Hematopoietic multipotent progenitor cell (in vitro differentiated cells): ENCODE measurements around the gene SPI1. TPM values are rescaled to one million over a fixed set of nuclear protein-coding genes. Genes with fewer than 3 reads are reported as not detected.

ENCODE experiments used
- DNase-seq, 3 donors: peaks; one replicate each; pipeline ENCODE4 v3.0.0-alpha.2; 2011 to 2015; ENCODE audit warnings: low read depth in 2 of 3, low spot score in 2 of 3
- total RNA-seq: library from RNA; depleted of rRNA; stranded (reverse); fragments of >200 nt; gene quantifications from one replicate; pipeline ENCODE4 v1.2.3, GENCODE V29; 2012

The SPI1 gene
- total RNA-seq, 1 donor = 99.6 TPM

GRCh38 chr11:47360341-47360740 lies 18.0 kb downstream of the SPI1 start:
- DNase-seq = no peak

GRCh38 chr11:47359586-47359985 lies 18.8 kb downstream of the SPI1 start:
- DNase-seq = peak in 2 of 3 donors; percentile 84 to 92

DNA sequence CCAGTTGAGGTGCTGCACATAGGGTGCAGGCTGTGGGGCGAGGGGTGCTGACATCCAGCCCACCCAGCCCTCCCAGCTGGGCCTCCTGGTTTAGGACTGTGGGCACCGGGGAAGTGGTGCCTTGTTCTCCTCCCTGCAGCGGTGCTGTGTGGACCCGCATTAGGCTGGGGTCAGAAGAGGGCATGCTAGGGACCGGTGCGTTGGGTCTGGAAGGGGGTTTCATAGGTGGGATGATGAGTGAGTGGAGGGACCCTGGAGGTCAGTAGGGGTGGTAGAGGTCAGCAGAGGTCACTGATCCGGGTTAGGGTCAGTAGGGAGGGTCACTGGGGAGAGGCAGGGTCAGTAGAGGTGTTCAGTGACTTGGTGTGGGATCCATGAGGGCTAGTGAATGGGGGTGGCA lies 19.2 kb downstream of the SPI1 start:
- no peak for DNase-seq

DNA sequence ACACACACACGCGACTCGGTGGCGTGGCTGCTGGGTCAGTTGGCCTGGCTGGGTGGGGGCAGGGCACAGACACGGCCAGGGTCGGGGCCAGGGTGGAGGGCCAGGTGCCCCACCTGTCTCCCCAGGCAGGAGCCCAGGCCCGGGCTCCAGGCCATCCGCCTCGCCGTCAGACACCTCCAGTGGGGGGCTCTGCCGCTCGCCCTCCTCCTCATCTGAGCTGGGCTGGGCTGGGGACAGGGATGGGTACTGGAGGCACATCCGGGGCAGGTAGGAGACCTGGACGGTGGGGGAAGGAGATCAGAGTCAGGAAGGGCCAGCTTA lies 19.7 kb downstream of the SPI1 start:
- no peak for DNase-seq

- no peak for DNase-seq
These were observed 20.2 kb downstream of the SPI1 start for GRCh38 chr11:47357985-47358730.

DNA sequence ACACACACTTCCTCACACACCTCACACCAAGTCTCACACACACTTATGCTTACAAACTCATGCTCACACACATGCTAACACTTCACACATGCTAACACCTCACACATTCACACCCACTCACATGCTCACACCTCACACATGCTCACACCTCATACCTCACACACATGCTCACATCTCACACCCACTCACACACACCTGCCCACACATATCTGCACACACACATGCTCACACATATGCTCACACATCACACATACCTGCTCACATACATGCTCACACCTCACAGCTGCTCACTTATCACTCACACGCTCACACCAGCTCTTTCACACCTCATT lies 21.4 kb downstream of the SPI1 start:
- DNase-seq = no peak

DNA sequence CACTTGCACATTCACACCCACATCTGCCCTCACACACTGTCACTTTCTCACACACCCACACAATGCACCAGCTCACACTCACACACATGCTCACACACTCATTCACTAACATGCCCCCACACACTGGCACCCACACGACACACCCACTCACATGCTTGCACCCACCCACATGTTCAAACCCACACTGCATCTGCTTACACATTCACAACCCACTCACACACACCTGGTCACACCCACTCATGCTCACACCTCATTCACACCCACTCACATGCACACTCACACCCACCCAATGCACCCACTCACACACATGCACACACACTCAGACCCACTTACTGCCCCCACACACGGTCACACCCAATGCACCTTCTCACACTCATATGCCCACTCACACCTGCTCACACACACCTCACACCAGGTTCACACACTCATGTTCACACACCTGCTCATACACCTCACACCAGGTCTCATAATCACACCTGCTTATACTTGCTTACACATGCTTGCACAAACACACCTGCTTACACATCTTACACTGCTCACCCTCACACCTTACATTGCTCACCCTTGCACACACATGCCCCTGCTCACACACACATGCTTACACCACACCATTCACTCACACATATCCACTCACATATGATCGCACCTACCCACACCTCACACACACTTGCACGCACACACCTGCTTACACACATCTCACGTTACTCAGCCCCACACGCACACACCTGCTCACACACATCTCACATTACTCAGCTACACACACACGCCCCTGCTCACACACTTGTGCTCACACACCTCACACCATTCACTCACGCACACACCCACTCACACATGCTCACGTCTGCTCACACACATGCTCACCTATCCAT lies 22.0 kb downstream of the SPI1 start:
- DNase-seq = no peak

DNA sequence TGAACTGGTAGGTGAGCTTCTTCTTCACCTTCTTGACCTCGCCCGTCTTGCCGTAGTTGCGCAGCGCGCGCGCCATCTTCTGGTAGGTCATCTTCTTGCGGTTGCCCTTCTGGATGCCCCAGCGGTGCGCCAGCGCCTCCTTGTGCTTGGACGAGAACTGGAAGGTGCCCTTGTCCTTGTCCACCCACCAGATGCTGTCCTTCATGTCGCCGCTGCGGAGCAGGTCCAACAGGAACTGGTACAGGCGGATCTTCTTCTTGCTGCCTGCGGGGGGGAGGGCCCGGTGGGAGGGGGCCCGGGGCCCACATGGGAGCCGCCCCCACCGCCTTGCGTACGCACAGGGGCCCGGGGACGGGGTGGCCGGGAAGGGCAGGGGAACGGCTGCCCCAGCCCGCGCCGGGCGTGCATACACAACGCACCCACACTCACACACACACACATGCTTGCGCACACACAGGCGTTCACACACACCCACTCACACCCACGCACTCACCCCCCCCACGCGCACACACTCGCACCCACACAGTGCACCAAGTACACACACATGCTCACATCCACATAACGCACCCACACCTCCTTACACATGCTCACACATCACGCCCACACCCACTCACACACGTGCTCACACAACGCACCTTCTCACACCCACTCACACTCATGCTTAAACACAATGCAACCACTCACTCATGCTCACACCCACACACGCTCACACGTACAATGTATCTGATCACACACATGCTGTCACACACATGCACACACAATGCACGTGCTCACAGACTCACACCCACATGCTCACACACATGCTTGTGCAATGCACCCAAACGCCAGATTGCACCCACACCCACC lies 22.8 kb downstream of the SPI1 start:
- DNase-seq = peak in 2 of 3 donors; percentile 46 to 49

GRCh38 chr11:47354913-47355282 lies 23.4 kb downstream of the SPI1 start:
- no peak for DNase-seq

GRCh38 chr11:47353978-47354774 lies 24.2 kb downstream of the SPI1 start:
- DNase-seq = no peak

DNA sequence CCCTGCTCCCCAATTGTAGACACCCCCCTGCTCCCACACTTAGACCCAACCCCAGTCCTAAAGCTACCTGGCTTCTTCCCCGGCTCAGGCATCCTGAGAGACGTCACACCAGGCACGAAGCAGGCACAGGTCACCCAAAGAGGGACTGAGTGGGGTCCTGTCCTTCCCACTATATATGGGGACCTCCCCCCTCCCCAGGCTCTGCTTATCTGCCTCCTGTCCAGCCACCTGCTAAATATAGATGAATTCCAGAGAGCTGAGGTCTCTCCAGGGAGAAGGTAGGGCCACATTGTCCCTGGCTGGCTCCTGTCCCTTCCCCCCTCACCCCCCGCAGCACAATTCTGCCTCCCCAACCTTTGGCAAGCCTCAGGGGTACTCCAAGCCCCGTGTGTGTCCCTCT lies 25.8 kb downstream of the SPI1 start, which contains the start of gene MYBPC3:
TSS of gene MYBPC3 (minus strand) at position 147 of the 400 bp plus-strand sequence. CDS start at position 92, 55 bp downstream.
- no peak for DNase-seq

DNA sequence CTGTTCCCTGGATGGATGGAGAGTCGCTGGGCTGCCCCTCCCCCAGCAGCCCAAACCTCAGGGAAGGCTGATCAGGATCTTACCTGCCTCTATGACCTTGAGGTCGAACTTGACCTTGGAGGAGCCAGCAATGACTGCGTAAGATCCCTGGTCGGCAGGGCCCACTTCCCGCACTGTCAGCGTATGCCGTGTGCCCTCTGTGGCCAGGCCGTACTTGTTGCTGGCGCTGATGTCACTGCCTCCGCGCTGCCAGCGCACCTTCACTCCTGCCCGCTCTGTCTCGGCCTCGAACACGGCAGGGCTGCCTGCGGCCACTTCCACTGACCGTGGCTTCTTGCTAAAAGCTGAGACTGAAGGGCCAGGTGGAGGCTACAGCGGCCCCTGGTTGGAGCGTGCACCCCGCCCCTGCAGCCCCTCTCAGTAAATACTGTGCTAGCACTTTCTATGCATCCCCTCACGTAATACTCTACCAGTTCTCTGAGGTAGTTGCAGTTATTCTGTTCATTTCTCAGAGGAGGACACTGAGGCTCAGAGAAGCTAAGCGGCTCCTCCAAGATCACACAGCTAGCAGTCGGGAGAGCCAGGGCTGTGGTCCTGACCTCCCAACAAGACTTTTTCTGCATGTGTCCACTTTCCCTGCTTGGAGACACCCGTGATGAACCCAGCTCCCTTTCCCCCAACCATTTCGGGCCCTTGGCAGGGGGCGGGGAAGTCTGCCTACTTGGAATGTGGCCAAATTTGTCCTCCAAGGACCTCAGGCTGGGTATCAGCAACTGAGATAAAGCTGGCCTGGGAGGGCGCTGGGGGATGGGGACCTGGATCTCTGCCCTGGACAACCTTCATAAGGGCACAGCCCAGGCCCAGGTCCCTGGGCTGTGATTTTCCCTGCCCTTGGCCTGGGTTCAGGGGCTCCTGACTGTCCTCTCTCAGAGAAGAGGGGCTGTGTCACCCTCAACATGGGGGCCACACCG lies 26.9 kb downstream of the SPI1 start:
- DNase-seq = no peak

GRCh38 chr11:47350315-47350714 lies 28.0 kb downstream of the SPI1 start:
- no peak for DNase-seq

GRCh38 chr11:47349521-47350095 lies 28.7 kb downstream of the SPI1 start:
- no peak for DNase-seq

DNA sequence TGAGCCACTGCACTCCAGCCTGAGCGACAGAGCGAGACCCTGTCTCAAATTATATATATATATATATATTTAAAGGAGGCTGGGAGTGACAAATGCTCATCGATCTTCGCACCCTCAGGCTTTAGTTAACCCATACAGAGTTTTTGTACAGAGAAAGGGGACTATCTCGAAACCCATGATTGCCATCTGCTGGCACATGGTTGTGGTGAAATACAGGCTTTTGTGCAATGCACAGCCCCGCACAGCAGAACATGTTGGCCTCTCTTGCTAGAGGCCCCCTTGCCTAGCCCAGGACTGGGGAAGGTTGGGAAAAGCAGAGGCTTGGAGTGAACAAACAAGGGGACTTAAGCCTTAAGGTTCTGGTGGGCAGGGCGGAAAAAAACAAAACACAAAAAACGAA lies 29.5 kb downstream of the SPI1 start:
- DNase-seq = peak in 1 of 3 donors; percentile 50

GRCh38 chr11:47348131-47348802 lies 30.1 kb downstream of the SPI1 start:
- no peak for DNase-seq

DNA sequence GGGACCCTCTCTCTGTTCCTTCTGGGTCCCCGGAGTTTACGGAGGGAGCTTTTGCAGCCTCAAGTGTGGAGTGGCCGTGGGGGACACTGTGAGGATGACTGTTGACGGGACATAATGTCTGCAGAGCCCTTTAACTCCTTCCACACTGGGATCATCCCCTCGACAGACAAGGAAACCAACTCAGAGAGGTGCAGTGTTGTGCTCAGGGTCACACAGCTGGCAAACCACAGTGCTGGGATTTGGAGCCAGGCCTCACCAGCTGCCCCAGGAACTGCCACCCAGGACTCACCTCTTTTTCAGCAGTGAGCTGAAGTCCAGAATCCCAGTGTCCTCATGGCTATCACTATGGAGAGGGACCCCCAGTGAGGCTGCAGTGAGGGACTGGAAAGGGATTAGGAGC lies 31.2 kb downstream of the SPI1 start:
- DNase-seq = no peak

GRCh38 chr11:47345890-47346563 lies 32.3 kb downstream of the SPI1 start:
- no peak for DNase-seq
